SK-N-SH treated with all-trans-retinoic acid at 6 μM for 48 hours (cell line): Measurements from ENCODE around the gene STAMBP.

ENCODE experiments used
- ATAC-seq: fragments of 200-7000 bp; cut with Tn5 transposase; 3 replicates; pipeline ENCODE4 v1.9.1; 2020; ENCODE audit warnings: mild to moderate bottlenecking, moderate library complexity
- SNAI2 ChIP-seq: fragments of 250-450 bp; sonication (Bioruptor Pico); IDR thresholded peaks from 2 replicates; pipeline ENCODE4 v1.5.0; 2020; ENCODE audit warnings: mild to moderate bottlenecking, moderate library complexity
- TF ChIP-seq, protein P1 (sequence below): fragments of 250-450 bp; sonication (Bioruptor Pico); IDR thresholded peaks from 2 replicates; pipeline ENCODE4 v1.8.0; 2021; ENCODE audit warnings: low read depth, mild to moderate bottlenecking, moderate library complexity, borderline replicate concordance

STAMBP gene

DNA sequence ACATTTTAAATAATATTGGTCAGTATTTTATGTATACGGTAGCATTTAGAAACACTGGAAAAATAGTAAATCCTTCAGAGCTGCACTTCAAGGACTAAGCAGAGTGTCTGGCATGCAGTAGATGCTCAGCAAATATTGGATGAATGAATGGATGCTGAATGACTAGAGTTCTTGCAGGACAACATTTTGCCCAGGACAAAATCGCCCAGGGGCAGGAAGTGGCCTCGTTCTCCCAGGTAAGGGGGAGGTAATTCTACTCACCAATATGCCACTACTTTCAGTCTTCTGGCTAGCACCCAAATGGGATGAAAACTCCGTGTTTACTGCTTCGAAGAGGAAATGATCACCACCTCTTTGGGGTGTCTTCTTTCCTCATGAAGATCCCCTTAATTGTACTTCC is 93.9 kb downstream of the STAMBP start:
- ATAC-seq, result no peak
- TF ChIP-seq SNAI2 (CRISPR knock-in tag), result no peak
- TF ChIP-seq, protein P1, sequence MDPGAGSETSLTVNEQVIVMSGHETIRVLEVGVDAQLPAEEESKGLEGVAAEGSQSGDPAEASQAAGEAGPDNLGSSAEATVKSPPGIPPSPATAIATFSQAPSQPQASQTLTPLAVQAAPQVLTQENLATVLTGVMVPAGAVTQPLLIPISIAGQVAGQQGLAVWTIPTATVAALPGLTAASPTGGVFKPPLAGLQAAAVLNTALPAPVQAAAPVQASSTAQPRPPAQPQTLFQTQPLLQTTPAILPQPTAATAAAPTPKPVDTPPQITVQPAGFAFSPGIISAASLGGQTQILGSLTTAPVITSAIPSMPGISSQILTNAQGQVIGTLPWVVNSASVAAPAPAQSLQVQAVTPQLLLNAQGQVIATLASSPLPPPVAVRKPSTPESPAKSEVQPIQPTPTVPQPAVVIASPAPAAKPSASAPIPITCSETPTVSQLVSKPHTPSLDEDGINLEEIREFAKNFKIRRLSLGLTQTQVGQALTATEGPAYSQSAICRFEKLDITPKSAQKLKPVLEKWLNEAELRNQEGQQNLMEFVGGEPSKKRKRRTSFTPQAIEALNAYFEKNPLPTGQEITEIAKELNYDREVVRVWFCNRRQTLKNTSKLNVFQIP (CRISPR knock-in tag), result no peak
